Tibial artery (tissue), 4 donors: ENCODE data around the gene SEMA5B.

Source experiments
- DNase-seq, 2 donors: peaks; one replicate each; pipeline ENCODE4 v3.0.0-alpha.2; 2019
- H3K27ac ChIP-seq, 2 donors: fragments of 200-600 bp; sonication (generic) in 1 of 2; 1 replicate in 1 of 2; 2 replicates in 1 of 2; pipeline ENCODE4 v1.5.1; 2018 to 2019; ENCODE audit warnings: mild to moderate bottlenecking in 1 of 2
- H3K27me3 ChIP-seq, 2 donors: fragments of 200-600 bp; sonication (generic) in 1 of 2; one replicate each; pipeline versions ENCODE4 v1.5.1 to v1.6.0; 2016 to 2019
- H3K36me3 ChIP-seq, 3 donors: fragments of 200-600 bp; sonication (generic) in 2 of 3; one replicate each; pipeline ENCODE4 v1.5.1; 2016 to 2019; ENCODE audit warnings: mild to moderate bottlenecking in 2 of 3
- H3K4me1 ChIP-seq, 4 donors: fragments of 200-600 bp; sonication (generic) in 2 of 4; 1 replicate in 3 of 4; 2 replicates in 1 of 4; pipeline ENCODE4 v1.5.1; 2016 to 2019
- H3K4me3 ChIP-seq, 2 donors: fragments of 200-600 bp; sonication (generic) in 1 of 2; 1 replicate in 1 of 2; 2 replicates in 1 of 2; pipeline ENCODE4 v1.5.1; 2018 to 2019; ENCODE audit warnings: mild to moderate bottlenecking in 2 of 2
- H3K9me3 ChIP-seq, 3 donors: fragments of 200-600 bp; sonication (generic) in 1 of 3; one replicate each; pipeline ENCODE4 v1.5.1; 2016 to 2019
- intact Hi-C: fragments of 100-400 bp; cut with DNase I; formaldehyde crosslinking; loops from one replicate; pipeline ENCODE4 v1.15.0; 2023; ENCODE audit warnings: low total_unique reads
- TF ChIP-seq, protein P1 (sequence below), 2 experiments: fragments of 200-600 bp in 1 of 2; fragments of 450-650 bp in 1 of 2; IDR thresholded peaks; one replicate each; pipeline ENCODE4 v1.5.1; 2017 to 2019; ENCODE audit warnings: antibody characterized with exemption in 2 of 2, mild to moderate bottlenecking in 1 of 2, moderate library complexity in 1 of 2

SEMA5B gene

DNA sequence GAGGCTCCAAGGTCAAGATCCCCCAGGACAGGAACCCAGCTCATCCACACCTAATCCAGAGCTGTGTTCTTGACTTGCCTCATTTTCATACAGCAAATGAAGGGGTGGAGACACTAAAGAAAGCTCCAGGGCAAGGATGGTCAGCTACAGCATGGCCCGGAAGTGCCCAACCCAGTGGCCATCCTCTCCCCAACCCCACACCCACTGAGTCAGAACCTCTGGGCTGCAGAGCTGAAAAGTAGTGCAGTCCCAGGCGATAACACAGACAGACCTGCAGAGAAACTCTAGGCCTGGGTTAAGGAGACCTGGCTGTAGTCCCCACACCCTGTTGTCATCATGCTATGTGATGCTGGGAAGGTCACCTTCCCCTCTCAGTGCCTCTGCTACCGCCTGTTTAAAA, 85.3 kb downstream of the SEMA5B start:
- Histone ChIP-seq H3K36me3 (no peaks in the 10 kb centered on the region), H3K4me3 (no peak overlapping the region), H3K9me3 (no peaks in the 10 kb centered on the region), H3K27me3 (no peaks in the 10 kb centered on the region), H3K4me1 (peaks cover 0 to 30% (median 17%) of the 10 kb centered on the region in 4 donors), H3K27ac (no peak overlapping the region)
- DNase-seq: no peak
- TF ChIP-seq, protein P1, sequence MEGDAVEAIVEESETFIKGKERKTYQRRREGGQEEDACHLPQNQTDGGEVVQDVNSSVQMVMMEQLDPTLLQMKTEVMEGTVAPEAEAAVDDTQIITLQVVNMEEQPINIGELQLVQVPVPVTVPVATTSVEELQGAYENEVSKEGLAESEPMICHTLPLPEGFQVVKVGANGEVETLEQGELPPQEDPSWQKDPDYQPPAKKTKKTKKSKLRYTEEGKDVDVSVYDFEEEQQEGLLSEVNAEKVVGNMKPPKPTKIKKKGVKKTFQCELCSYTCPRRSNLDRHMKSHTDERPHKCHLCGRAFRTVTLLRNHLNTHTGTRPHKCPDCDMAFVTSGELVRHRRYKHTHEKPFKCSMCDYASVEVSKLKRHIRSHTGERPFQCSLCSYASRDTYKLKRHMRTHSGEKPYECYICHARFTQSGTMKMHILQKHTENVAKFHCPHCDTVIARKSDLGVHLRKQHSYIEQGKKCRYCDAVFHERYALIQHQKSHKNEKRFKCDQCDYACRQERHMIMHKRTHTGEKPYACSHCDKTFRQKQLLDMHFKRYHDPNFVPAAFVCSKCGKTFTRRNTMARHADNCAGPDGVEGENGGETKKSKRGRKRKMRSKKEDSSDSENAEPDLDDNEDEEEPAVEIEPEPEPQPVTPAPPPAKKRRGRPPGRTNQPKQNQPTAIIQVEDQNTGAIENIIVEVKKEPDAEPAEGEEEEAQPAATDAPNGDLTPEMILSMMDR (IDR thresholded peaks at IDR 0.05): no peak
- intact Hi-C loops: loop anchor here (2.0 to 10.0 kb wide), 3 partner anchors 87 to 613 kb away; no protein-coding TSS in a partner anchor

GRCh38 chr3:122941228-122942206, 86.0 kb downstream of the SEMA5B start:
- DNase-seq: no peak
- Histone ChIP-seq H3K27me3 (no peaks in the 10 kb centered on the region), H3K4me3 (no peak overlapping the region), H3K4me1 (peaks cover 0 to 26% (median 17%) of the 10 kb centered on the region in 4 donors), H3K27ac (no peak overlapping the region), H3K9me3 (no peaks in the 10 kb centered on the region), H3K36me3 (no peaks in the 10 kb centered on the region)
- TF ChIP-seq, protein P1 (IDR thresholded peaks at IDR 0.05): peak in 1 of 2 experiments; percentile 19
- intact Hi-C loops: loop anchor here (2.0 to 10.0 kb wide), 3 partner anchors 87 to 613 kb away; no protein-coding TSS in a partner anchor

DNA sequence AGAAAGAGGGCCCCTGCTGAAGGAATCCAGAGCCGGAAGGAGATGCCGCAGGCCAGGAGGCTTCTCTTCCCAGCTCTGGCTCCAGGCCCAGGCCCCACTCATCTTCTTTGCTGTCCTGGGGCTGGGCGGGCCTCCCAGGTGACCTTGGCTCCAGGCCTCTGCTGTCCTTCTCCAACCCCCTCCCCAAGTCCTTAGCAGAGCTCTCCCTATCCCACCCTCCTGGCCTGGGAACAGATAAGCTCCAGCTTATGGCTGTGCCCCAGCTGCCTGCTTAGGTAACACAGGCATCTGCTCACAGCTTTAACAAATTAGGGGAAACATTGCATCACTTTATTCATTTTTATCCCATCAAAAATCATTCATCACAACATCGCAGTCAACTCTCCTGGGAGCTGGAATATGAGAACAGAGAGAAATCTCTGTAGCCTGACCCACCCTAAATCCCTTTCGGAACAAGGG, 86.9 kb downstream of the SEMA5B start:
- Histone ChIP-seq H3K27ac (no peak overlapping the region), H3K9me3 (no peaks in the 10 kb centered on the region), H3K36me3 (no peaks in the 10 kb centered on the region), H3K4me1 (peaks cover 0 to 26% (median 17%) of the 10 kb centered on the region in 4 donors), H3K27me3 (no peaks in the 10 kb centered on the region), H3K4me3 (no peak overlapping the region)
- DNase-seq: no peak
- TF ChIP-seq, protein P1 (IDR thresholded peaks at IDR 0.05): no peak
- intact Hi-C loops: loop anchor here (5.0 to 10.0 kb wide), 2 partner anchors 317 to 614 kb away; no protein-coding TSS in a partner anchor

DNA sequence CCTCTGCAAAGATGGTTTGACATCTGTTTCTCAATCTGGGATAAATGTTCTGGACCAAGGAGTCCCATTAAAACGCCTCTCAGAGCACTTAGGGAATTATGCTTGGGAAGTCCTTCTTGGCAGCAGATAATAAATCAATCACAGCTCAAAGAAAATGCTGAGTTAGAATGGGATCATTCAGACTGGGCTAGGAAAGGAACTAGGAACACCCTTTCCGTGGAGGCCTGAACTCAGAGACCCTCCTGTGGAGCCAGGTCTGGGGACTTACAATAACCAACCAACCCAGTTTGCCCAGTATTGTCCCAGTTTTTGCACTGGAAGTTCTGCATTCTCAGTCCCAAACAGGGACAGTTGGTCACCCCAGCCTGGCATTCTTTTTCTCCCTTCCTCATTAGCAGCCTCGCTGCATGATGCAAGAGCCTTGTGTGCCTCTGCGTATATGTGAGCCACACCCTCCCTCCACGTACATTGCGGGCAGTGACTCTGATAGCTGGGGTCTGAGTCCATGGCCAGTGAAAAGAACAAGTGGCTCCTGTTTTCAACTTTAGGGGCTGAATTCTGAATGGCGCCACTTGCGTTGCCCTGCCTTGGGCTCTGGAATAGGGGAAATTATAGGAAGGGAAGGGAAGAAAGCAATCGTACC, 88.7 kb downstream of the SEMA5B start:
- H3K9me3 ChIP-seq: no peaks in the 10 kb centered on the region
- intact Hi-C loops: no loop called here
- no peaks in the 10 kb centered on the region for H3K36me3 ChIP-seq
- TF ChIP-seq, protein P1 (IDR thresholded peaks at IDR 0.05): no peak
- H3K27ac ChIP-seq: no peak overlapping the region
- peaks cover 0 to 10% (median 5%) of the 10 kb centered on the region in 4 donors for H3K4me1 ChIP-seq
- no peaks in the 10 kb centered on the region for H3K27me3 ChIP-seq
- H3K4me3 ChIP-seq: no peak overlapping the region
- DNase-seq: peak in 1 of 2 donors; percentile 66

DNA sequence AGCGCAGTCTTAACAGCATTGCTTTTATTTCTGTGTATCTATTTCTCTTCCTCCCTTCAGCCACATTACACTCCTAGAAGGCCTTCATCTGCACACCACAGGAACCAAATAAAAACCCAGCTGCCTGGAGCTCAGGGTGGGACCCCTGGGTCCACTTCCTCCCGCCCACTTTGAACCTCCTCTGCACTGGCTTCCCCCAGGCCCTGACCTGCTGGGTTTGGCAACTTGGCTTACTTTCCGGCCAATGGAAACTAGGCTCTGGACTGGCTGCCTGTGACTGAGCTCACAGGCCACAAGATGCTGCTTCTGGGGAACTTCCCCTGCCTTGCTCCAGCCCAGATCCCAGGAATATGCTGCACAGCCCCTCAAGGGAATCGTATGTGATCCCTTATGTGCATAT, 89.8 kb downstream of the SEMA5B start:
- Histone ChIP-seq H3K36me3 (no peaks in the 10 kb centered on the region), H3K4me3 (no peak overlapping the region), H3K9me3 (no peaks in the 10 kb centered on the region), H3K27me3 (no peaks in the 10 kb centered on the region), H3K4me1 (peaks cover 0 to 2% (median 0%) of the 10 kb centered on the region in 4 donors), H3K27ac (no peak overlapping the region)
- TF ChIP-seq, protein P1 (IDR thresholded peaks at IDR 0.05): no peak
- DNase-seq: no peak
- intact Hi-C loops: no loop called here
